ENCODE data around the gene SIGLEC6.

The SIGLEC6 gene

DNA sequence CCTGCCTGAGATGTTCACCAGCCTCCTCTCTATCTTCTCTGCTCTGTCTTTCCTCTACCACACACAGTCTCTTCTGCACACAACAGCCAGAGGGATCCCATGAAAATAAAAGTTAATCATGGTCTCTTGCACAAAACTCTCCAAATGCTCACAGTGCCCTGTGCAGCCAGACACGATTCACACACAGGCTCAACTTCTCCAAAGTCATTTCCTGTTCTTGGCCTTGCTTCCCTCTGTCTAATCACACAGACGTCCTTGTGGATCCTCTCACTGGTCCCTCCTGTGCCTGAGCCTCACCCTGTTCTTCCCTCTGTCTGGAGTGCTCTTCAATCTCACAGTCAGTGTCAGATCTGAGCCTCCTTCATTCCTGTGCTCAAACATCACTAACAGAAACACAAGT, 37.7 kb downstream of the SIGLEC6 start:
- TF ChIP-seq, protein P1, sequence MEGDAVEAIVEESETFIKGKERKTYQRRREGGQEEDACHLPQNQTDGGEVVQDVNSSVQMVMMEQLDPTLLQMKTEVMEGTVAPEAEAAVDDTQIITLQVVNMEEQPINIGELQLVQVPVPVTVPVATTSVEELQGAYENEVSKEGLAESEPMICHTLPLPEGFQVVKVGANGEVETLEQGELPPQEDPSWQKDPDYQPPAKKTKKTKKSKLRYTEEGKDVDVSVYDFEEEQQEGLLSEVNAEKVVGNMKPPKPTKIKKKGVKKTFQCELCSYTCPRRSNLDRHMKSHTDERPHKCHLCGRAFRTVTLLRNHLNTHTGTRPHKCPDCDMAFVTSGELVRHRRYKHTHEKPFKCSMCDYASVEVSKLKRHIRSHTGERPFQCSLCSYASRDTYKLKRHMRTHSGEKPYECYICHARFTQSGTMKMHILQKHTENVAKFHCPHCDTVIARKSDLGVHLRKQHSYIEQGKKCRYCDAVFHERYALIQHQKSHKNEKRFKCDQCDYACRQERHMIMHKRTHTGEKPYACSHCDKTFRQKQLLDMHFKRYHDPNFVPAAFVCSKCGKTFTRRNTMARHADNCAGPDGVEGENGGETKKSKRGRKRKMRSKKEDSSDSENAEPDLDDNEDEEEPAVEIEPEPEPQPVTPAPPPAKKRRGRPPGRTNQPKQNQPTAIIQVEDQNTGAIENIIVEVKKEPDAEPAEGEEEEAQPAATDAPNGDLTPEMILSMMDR (conservative IDR thresholded peaks at IDR 0.05; ENCODE audit: control insufficient read depth, insufficient read depth, low read depth, low read length) = no peak
- DNase-seq (ENCODE audit: low read depth) = no peak
- no peak overlapping the region for H3K4me3 ChIP-seq (ENCODE audit: control insufficient read depth, low read depth, low read length)

DNA sequence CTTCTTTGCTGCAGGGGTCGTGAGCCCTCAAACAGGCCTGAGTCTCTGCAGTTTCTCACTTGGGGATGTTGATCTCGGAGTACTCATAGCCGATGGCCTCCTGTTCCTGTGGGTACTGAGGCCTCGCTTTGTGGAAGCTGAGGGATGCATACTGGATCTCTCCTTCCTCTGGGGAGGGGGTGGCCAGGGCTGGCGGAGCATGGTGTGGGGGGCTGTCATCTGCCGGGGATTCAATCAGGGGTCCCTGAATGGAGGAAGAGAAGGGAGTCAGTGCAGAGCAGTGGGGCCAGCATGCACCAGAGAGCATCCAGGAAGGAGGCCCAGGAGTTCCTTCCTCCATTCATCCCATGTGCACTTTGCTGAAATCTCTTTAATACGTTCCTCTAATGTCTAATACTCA, 39.9 kb downstream of the SIGLEC6 start:
- DNase-seq (ENCODE audit: low read depth) = no peak
- no peak overlapping the region for H3K4me3 ChIP-seq (ENCODE audit: control insufficient read depth, low read depth, low read length)
- TF ChIP-seq, protein P1 (conservative IDR thresholded peaks at IDR 0.05; ENCODE audit: control insufficient read depth, insufficient read depth, low read depth, low read length) = no peak

DNA sequence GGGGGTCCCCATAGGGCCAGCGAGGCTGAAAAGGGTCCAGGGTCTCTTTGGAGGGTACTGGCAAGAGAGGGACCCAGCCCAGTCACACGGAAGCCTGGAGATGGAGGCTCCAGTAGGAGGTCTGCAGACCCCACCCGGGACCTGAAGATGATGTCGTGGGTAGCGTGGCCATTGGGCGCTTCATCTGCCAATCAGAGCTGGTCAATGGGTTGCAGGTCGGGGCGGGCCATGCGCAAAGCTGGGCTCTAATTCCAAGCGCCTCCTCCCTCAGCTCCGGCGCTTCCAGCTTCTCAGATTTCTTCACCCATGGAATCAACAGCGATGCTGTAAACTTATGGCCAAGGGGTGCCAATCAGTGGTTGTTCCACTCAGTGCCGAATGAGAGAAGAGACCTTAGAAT, 40.8 kb downstream of the SIGLEC6 start:
- no peak overlapping the region for H3K4me3 ChIP-seq (ENCODE audit: control insufficient read depth, low read depth, low read length)
- TF ChIP-seq, protein P1 (conservative IDR thresholded peaks at IDR 0.05; ENCODE audit: control insufficient read depth, insufficient read depth, low read depth, low read length) = no peak
- no peak for DNase-seq (ENCODE audit: low read depth)

DNA sequence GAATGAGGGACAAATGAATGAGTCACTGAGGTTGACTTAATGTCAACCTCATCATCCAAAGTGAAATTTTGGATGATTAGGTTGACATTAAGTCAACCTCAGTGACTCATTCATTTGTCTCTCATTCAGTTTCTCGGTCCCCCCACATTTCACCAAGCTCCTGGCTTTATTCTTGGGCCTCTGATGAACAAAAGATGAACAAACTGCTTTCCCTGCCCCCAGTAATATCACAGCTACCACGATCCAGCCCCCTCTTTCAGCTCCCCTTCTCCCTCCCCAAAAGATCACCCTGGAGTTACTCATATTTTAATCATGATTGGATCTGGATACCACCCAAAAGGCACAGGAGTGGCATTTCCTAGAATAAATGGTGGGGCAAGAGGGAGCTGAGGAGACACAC, 42.4 kb downstream of the SIGLEC6 start:
- no peak overlapping the region for H3K4me3 ChIP-seq (ENCODE audit: control insufficient read depth, low read depth, low read length)
- DNase-seq (ENCODE audit: low read depth) = no peak
- TF ChIP-seq, protein P1 (conservative IDR thresholded peaks at IDR 0.05; ENCODE audit: control insufficient read depth, insufficient read depth, low read depth, low read length) = no peak

DNA sequence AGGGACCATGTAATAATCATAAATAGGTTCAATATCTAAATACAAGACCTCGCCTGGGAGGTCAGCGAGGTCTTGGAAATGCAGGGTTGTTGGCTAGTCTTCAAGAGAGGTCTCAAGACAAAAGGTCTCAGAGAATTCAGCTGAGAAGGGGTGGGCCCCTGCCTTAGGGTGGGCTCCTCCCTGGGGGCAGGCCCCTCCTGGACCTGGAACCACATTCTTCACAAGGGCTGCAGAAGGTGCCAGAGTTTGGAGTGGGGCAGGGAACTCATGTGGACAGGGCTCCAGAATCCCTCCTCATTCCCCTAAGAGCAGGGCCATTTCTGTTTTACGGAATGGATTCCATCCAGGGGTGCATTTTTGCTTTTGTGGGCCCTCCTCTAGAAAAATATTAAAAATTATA, 43.0 kb downstream of the SIGLEC6 start:
- TF ChIP-seq, protein P1 (conservative IDR thresholded peaks at IDR 0.05; ENCODE audit: control insufficient read depth, insufficient read depth, low read depth, low read length) = no peak
- DNase-seq (ENCODE audit: low read depth) = no peak
- H3K4me3 ChIP-seq (ENCODE audit: control insufficient read depth, low read depth, low read length) = no peak overlapping the region

DNA sequence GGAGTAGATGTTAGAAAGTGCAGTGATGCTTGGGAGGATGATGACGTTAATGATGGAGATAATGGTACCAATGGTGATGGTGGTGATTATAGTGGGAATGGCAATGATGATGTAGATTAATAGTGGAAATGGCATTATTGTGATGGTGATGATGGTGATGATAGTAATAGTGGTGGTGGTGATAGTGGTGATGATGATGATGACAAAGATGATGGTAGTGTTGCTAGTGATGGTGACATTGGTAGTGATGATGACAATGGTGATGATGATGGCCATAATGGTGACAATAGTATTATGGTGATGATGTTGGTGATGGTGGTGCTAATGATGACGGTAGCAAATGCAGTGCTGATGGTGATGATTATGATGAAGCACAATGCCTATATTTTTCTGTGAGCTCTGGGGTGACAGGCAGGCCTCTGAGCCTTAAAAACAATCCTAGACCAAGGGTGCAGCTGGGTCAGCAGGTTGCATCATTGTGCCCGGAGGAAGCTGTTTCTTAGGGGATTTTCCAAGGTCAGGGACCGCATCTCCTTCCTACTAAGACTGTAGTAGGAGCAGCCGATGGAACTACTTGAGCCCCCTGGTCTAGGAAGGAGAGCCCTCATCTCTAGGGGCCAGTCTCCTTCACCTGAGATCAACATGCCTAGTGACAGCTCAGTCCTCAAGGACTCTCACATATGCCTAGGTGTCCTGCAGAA, 45.4 kb downstream of the SIGLEC6 start:
- TF ChIP-seq, protein P1 (conservative IDR thresholded peaks at IDR 0.05; ENCODE audit: control insufficient read depth, insufficient read depth, low read depth, low read length) = no peak
- H3K4me3 ChIP-seq (ENCODE audit: control insufficient read depth, low read depth, low read length) = no peak overlapping the region
- DNase-seq (ENCODE audit: low read depth) = no peak

DNA sequence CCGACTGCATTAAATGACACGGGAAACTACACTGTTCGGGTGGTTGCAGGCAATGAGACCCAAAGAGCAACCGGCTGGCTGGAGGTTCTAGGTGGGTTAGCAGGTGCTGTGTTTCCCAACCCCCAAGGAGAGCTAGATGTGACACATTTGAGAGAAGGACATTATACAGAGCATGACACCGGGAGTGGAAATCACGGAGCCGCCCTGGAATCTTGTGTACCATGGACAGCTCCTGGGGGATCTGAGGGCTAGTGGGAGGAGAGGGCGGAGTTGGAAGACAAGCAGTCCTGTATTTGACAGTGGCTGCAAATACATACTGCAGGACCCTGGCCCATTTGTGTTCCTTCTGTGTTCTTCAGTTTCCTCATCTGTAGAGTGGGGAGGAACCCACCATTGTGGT, 50.9 kb downstream of the SIGLEC6 start:
- no peak for DNase-seq (ENCODE audit: low read depth)
- H3K4me3 ChIP-seq (ENCODE audit: control insufficient read depth, low read depth, low read length) = no peak overlapping the region
- TF ChIP-seq, protein P1 (conservative IDR thresholded peaks at IDR 0.05; ENCODE audit: control insufficient read depth, insufficient read depth, low read depth, low read length) = no peak
